Measurements from ENCODE around the gene ADAM10. TPM values are rescaled to one million over a fixed set of nuclear protein-coding genes. Genes with fewer than 3 reads are reported as not detected.

Gene ADAM10
- total and polyA plus RNA-seq, 2 of the 8 experiments (the other 6 are each of a cell fraction or from before 2014, with no cell fraction given), result 46.5 to 163 TPM

DNA sequence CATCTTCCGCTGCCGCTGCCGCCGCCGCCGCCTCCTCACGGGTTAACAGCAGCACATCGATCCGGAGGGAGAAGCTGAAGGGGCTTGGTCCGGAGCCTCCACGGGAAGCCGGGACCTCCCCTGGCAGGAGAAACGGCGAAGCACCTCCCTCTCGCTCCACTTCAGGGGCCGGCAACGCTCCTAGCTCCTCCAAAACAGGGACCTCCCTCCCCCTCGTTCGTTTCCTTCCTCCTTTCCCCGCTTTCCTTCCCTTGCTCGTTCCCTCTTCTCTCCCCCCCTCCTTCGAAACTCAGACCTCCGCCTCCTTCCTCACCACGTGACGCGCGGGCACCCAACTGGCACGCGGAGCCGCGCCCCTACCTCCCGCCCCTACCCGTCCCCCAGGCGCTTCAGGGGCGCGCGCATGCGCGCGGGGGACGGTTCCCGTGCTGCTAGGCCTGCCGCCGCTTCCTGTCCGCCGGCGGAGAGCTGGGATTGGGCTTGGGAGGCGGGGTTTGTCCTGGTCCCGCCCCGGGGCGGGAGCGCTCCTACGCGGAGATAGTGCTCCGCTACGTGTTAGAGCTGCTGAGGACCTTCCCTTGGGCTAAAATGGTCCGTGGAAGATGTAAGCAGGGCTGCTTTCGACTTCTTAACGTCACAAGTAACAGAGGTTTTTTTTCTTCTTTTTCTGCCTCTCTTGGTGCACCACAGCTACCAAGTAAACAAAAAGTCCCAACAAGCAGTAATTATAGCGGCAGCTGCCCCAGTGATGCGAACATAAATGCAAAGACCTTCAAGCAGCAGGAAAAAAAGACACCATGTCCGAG is at the start of gene ADAM10 (continued):
- TF ChIP-seq NRF1 (IDR thresholded peaks at IDR 0.05; ENCODE audit: low read depth, low read length), result peak; percentile 97
- TF ChIP-seq CHD2 (IDR thresholded peaks at IDR 0.05; ENCODE audit: low read length), result no peak
- TF ChIP-seq PHF8 (conservative IDR thresholded peaks at IDR 0.05; ENCODE audit: low read depth, low read length), result peak; percentile 63
- TF ChIP-seq NANOG (IDR thresholded peaks at IDR 0.05; ENCODE audit: insufficient read depth, low read depth, low read length, poor library complexity, severe bottlenecking), result no peak
- no peak for TF ChIP-seq CBX8 (IDR thresholded peaks at IDR 0.05; ENCODE audit: borderline replicate concordance, low read depth, low read length)
- TF ChIP-seq SRF (IDR thresholded peaks at IDR 0.05; ENCODE audit: low read depth, low read length), result no peak
- peak; percentile 84 for TF ChIP-seq ASH2L (IDR thresholded peaks at IDR 0.05; ENCODE audit: low read length)
- TF ChIP-seq, protein P1, sequence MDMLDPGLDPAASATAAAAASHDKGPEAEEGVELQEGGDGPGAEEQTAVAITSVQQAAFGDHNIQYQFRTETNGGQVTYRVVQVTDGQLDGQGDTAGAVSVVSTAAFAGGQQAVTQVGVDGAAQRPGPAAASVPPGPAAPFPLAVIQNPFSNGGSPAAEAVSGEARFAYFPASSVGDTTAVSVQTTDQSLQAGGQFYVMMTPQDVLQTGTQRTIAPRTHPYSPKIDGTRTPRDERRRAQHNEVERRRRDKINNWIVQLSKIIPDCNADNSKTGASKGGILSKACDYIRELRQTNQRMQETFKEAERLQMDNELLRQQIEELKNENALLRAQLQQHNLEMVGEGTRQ (IDR thresholded peaks at IDR 0.05; ENCODE audit: low read length), result peak; percentile 94
- no peak for TF ChIP-seq KDM5A (IDR thresholded peaks at IDR 0.05; ENCODE audit: low read length)
- no peak for TF ChIP-seq CHD1 (IDR thresholded peaks at IDR 0.05; ENCODE audit: low read depth, low read length)
- TF ChIP-seq TAF1 (IDR thresholded peaks at IDR 0.05; ENCODE audit: low read depth, low read length), result peak; percentile 75; the same call in 1 of the 2 replicates
- no peak for TF ChIP-seq FOSL1 (IDR thresholded peaks at IDR 0.05; ENCODE audit: insufficient read depth, low read depth, low read length)

Measured in H1 (cell line).